A549 (cell line): Measurements from ENCODE around the gene NDUFA8. TPM values are rescaled to one million over a fixed set of nuclear protein-coding genes. Genes with fewer than 3 reads are reported as not detected.

Experiments used
- ATAC-seq, 2 experiments: fragments of 200-7000 bp in 1 of 2; fragments of >200 bp in 1 of 2; cut with Nextera tagmentation in 1 of 2; cut with Tn5 transposase in 1 of 2; 3 replicates each; pipeline versions ENCODE4 v1.8.0 to v1.9.1; 2018 to 2020; ENCODE audit warnings: mild to moderate bottlenecking in 1 of 2, moderate library complexity in 1 of 2
- CTCF ChIA-PET: fragments of 300-600 bp; sonication (Branson Sonifier 250); formaldehyde crosslinking; extraction: SDS; loops from one replicate; lab custom pipeline; 2021; ENCODE audit warnings: antibody characterized with exemption, inconsistent platforms; lab: Yijun Ruan, JAX
- POLR2A ChIA-PET: fragments of 350-600 bp; formaldehyde crosslinking; extraction: SDS; loops from one replicate; lab custom pipeline; 2021; ENCODE audit warnings: antibody characterized with exemption, inconsistent platforms; lab: Yijun Ruan, JAX
- DNase-seq, 2 experiments: peaks; one replicate each; pipeline versions ENCODE4 v3.0.0 to v3.0.0-alpha.2; 2011 to 2016; ENCODE audit warnings: low read depth in 1 of 2, low spot score in 1 of 2
- FAIRE-seq: peaks from 2 replicates; lab custom pipeline; 2011; peaks lifted over from hg19 to GRCh38; lab: Jason Lieb, UNC
- H3K27ac ChIP-seq, 2 experiments: fragments of >200 bp; sonication (Bioruptor Twin); formaldehyde crosslinking; 3 replicates each; pipeline ENCODE4 v1.5.1; 2016 to 2017
- H3K4me1 ChIP-seq: fragments of >200 bp; sonication (Bioruptor Twin); formaldehyde crosslinking; 3 replicates; pipeline ENCODE4 v1.6.1; 2016
- H3K4me2 ChIP-seq: fragments of >200 bp; sonication (Bioruptor Twin); formaldehyde crosslinking; 3 replicates; pipeline ENCODE4 v1.6.1; 2016
- H3K4me3 ChIP-seq: fragments of >200 bp; sonication (Bioruptor Twin); formaldehyde crosslinking; 3 replicates; pipeline ENCODE4 v1.5.1; 2016
- H3K9me3 ChIP-seq: fragments of >200 bp; sonication (Bioruptor Twin); formaldehyde crosslinking; 3 replicates; pipeline ENCODE4 v1.6.1; 2016
- GATA3 ChIP-seq: IDR thresholded peaks from 2 replicates; pipeline ENCODE4 v1.6.1; 2012; ENCODE audit warnings: borderline replicate concordance
- HOXB5 ChIP-seq: fragments of 250-450 bp; sonication (Bioruptor Pico); IDR thresholded peaks from 2 replicates; pipeline ENCODE4 v1.5.0; 2020; ENCODE audit warnings: mild to moderate bottlenecking, moderate library complexity
- JUN ChIP-seq, 2 experiments: fragments of >200 bp; sonication (Bioruptor Twin); formaldehyde crosslinking; IDR thresholded peaks; 2 replicates in 1 of 2; 3 replicates in 1 of 2; pipeline ENCODE4 v1.6.1; 2016 to 2017
- KDM1A ChIP-seq: fragments of 200-600 bp; sonication (generic); IDR thresholded peaks from 2 replicates; pipeline ENCODE4 v1.6.1; 2016; ENCODE audit warnings: low read depth, mild to moderate bottlenecking
- RAD21 ChIP-seq, 2 experiments: fragments of >200 bp in 1 of 2; sonication (Bioruptor Twin) in 1 of 2; formaldehyde crosslinking in 1 of 2; IDR thresholded peaks in 1 of 2; conservative IDR thresholded peaks in 1 of 2; 2 replicates in 1 of 2; 3 replicates in 1 of 2; pipeline ENCODE4 v1.6.1; 2012 to 2018; ENCODE audit warnings: inconsistent platforms in 1 of 2
- RARB ChIP-seq: fragments of 250-450 bp; sonication (Bioruptor Pico); IDR thresholded peaks from 2 replicates; pipeline ENCODE4 v1.8.0; 2021; ENCODE audit warnings: mild to moderate bottlenecking, moderate library complexity
- SMC3 ChIP-seq: fragments of >200 bp; sonication (Bioruptor Twin); formaldehyde crosslinking; IDR thresholded peaks from 3 replicates; pipeline ENCODE4 v1.6.1; 2018; ENCODE audit warnings: inconsistent platforms
- ZFP36 ChIP-seq: fragments of 450-650 bp; IDR thresholded peaks from 2 replicates; pipeline ENCODE4 v1.6.1; 2014; ENCODE audit warnings: borderline replicate concordance; ENCODE audit not compliant: partially characterized antibody
- WGBS: methylation state at CpG from one replicate; pipeline ENCODE4 v1.1.6; 2017; ENCODE audit errors: missing lambda C conversion rate; 5-methylcytosine and 5-hydroxymethylcytosine counted together
- polyA plus RNA-seq, 4 experiments: library from polyadenylated mRNA; depleted of rRNA in 3 of 4; stranded (reverse); fragments of >200 nt; fragmentation: RNase III in 1 of 4; extraction: RNeasy Plus Mini Kit Qiagen cat#74134 plus additional on column Dnase treatment in 1 of 4; gene quantifications; 2 replicates in 3 of 4; 3 replicates in 1 of 4; pipeline ENCODE4 v1.2.3, GENCODE V29; 2011 to 2017
- TF ChIP-seq, protein P1 (sequence below): fragments of >200 bp; sonication (Bioruptor Twin); formaldehyde crosslinking; IDR thresholded peaks from 2 replicates; pipeline ENCODE4 v1.6.1; 2016
- TF ChIP-seq, protein P2 (sequence below): fragments of >200 bp; sonication (Bioruptor Twin); formaldehyde crosslinking; IDR thresholded peaks from 3 replicates; pipeline ENCODE4 v1.5.1; 2016
- TF ChIP-seq, protein P3 (sequence below): IDR thresholded peaks from 2 replicates; pipeline ENCODE4 v1.6.1; 2012; ENCODE audit warnings: low read depth, borderline replicate concordance
- TF ChIP-seq, protein P4 (sequence below): fragments of 200-600 bp; sonication (generic); IDR thresholded peaks from 2 replicates; pipeline ENCODE4 v1.6.1; 2016; ENCODE audit warnings: antibody characterized with exemption, mild to moderate bottlenecking, moderate library complexity

NDUFA8 gene
- polyA plus RNA-seq, 2 of the 4 experiments (the other 2 are of a cell fraction): 120 to 145 TPM

DNA sequence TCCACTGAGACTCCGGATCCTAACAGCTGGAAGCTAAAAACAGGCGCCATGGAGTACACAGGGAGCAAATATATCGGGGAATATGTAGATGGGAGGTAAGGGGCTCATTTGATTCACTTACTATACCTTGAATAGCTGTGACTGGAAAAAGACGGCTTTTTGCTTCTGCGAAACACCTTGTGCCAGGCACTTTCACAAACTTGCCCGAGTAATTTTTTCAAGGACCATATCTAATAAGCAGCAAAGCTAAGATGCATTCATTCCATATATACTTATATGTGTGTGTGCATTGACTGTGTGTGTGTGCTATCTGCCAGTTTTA, 307 bp upstream of the NDUFA8 start:
- CTCF ChIA-PET: interaction anchor here (0.7 to 4.0 kb wide), 9 partner anchors 12 to 305 kb away, joined by 3 to 21 read pairs (median 4); no protein-coding TSS in a partner anchor

DNA sequence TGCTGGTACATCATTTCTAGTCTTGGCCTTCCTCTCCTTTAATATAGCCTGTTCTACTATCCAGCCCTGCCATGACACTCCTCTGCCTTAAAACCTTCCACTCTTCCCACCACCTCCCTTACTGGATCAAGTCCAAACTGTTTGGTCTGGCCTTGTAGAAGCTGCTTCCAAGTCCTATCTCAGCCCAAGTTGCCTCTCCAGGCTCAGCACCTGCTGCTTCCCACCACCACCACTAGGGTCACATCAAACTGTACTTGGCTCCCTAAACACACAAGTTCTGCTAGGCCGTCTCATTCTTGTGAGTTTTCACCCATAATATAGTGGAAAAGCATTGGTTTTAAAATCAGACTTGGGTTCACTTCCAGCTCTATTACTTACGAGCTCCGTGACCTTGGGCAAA, 1.4 kb downstream of the NDUFA8 start:
- peak; percentile 51 to 73; a peak in 3 of 6 replicates for ATAC-seq
- POLR2A ChIA-PET: no interaction called here
- Histone ChIP-seq H3K4me2 (peak overlapping the region; percentile 82), H3K9me3 (peaks cover 13% of the 10 kb centered on the region; the same call in 2 of the 3 replicates), H3K4me3 (peak overlapping the region; percentile 95; the same call in 1 of the 3 replicates)
- TF ChIP-seq SMC3: no peak
- no peak for TF ChIP-seq RARB
- TF ChIP-seq GATA3: no peak
- no peak for TF ChIP-seq HOXB5 (CRISPR knock-in tag)
- TF ChIP-seq JUN (IDR thresholded peaks at IDR 0.05): no peak
- TF ChIP-seq, protein P1, sequence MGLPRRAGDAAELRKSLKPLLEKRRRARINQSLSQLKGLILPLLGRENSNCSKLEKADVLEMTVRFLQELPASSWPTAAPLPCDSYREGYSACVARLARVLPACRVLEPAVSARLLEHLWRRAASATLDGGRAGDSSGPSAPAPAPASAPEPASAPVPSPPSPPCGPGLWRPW: no peak
- no peak for TF ChIP-seq KDM1A
- TF ChIP-seq, protein P2, sequence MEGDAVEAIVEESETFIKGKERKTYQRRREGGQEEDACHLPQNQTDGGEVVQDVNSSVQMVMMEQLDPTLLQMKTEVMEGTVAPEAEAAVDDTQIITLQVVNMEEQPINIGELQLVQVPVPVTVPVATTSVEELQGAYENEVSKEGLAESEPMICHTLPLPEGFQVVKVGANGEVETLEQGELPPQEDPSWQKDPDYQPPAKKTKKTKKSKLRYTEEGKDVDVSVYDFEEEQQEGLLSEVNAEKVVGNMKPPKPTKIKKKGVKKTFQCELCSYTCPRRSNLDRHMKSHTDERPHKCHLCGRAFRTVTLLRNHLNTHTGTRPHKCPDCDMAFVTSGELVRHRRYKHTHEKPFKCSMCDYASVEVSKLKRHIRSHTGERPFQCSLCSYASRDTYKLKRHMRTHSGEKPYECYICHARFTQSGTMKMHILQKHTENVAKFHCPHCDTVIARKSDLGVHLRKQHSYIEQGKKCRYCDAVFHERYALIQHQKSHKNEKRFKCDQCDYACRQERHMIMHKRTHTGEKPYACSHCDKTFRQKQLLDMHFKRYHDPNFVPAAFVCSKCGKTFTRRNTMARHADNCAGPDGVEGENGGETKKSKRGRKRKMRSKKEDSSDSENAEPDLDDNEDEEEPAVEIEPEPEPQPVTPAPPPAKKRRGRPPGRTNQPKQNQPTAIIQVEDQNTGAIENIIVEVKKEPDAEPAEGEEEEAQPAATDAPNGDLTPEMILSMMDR: peak; percentile 22; the same call in 1 of the 3 replicates
- TF ChIP-seq, all 56 proteins: peak for 1
- WGBS: 66% methylated on average over 3 of the region's 3 CpGs
- Histone ChIP-seq H3K4me1 (peaks cover 13% of the 10 kb centered on the region; the same call in 1 of the 3 replicates), H3K27ac (no peak overlapping the region)
- CTCF ChIA-PET: interaction anchor here (0.7 to 4.0 kb wide), 16 partner anchors 11 to 426 kb away, joined by 3 to 21 read pairs (median 4); partner anchors contain the start of genes MRRF and RBM18
- peak; percentile 76 to 78 for DNase-seq
- FAIRE-seq: peak; percentile 36

More for the DNA sequence above, 307 bp upstream of the NDUFA8 start:
- no peak for DNase-seq
- Histone ChIP-seq H3K4me3 (peak overlapping the region; percentile 95), H3K9me3 (peaks cover 13% of the 10 kb centered on the region; the same call in 2 of the 3 replicates), H3K4me2 (peak overlapping the region; percentile 82), H3K27ac (no peak overlapping the region; a peak in 1 of 6 replicates), H3K4me1 (peaks cover 13% of the 10 kb centered on the region; the same call in 1 of the 3 replicates)
- 6% methylated on average over 5 of the region's 6 CpGs for WGBS
- ATAC-seq: no peak
- TF ChIP-seq, protein P3, sequence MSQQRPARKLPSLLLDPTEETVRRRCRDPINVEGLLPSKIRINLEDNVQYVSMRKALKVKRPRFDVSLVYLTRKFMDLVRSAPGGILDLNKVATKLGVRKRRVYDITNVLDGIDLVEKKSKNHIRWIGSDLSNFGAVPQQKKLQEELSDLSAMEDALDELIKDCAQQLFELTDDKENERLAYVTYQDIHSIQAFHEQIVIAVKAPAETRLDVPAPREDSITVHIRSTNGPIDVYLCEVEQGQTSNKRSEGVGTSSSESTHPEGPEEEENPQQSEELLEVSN: 0 out of 2 replicates have a peak, but pooled peaks have one; percentile 2
- no peak for TF ChIP-seq ZFP36
- POLR2A ChIA-PET: interaction anchor here (1.0 kb wide), 1 partner anchor 9 kb away, joined by 3 read pairs; no protein-coding TSS in a partner anchor
- no peak for FAIRE-seq

DNA sequence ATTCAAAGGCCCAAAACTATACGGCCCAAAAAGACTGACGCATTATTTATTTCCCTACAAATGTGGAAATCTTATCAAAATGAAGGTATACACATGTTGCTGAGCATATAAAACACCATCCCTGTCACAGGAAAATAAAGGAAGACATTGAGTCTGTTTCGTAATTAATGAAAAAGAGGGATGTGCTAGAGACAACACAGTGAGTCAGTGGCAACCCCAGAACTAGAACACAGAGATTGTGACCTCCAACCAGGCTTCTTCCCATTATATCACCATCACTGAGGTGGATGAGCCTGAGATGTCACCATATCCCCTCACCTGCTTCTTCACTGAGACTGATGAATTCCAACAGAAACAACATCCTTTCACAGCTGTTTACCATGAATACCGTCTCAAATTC, 3.8 kb downstream of the NDUFA8 start:
- H3K4me2 ChIP-seq: no peak overlapping the region
- POLR2A ChIA-PET: no interaction called here

More for the DNA sequence above, 3.8 kb downstream of the NDUFA8 start:
- H3K9me3 ChIP-seq: no peaks in the 10 kb centered on the region
- DNase-seq (no peak), FAIRE-seq (no peak), ATAC-seq (no peak)
- CTCF ChIA-PET: interaction anchor here (1.0 to 7.1 kb wide), 4 partner anchors 10 to 57 kb away, joined by 3 to 48 read pairs (median 4); no protein-coding TSS in a partner anchor
- no peak overlapping the region for H3K4me3 ChIP-seq
- no peak overlapping the region for H3K27ac ChIP-seq
- TF ChIP-seq, protein P4, sequence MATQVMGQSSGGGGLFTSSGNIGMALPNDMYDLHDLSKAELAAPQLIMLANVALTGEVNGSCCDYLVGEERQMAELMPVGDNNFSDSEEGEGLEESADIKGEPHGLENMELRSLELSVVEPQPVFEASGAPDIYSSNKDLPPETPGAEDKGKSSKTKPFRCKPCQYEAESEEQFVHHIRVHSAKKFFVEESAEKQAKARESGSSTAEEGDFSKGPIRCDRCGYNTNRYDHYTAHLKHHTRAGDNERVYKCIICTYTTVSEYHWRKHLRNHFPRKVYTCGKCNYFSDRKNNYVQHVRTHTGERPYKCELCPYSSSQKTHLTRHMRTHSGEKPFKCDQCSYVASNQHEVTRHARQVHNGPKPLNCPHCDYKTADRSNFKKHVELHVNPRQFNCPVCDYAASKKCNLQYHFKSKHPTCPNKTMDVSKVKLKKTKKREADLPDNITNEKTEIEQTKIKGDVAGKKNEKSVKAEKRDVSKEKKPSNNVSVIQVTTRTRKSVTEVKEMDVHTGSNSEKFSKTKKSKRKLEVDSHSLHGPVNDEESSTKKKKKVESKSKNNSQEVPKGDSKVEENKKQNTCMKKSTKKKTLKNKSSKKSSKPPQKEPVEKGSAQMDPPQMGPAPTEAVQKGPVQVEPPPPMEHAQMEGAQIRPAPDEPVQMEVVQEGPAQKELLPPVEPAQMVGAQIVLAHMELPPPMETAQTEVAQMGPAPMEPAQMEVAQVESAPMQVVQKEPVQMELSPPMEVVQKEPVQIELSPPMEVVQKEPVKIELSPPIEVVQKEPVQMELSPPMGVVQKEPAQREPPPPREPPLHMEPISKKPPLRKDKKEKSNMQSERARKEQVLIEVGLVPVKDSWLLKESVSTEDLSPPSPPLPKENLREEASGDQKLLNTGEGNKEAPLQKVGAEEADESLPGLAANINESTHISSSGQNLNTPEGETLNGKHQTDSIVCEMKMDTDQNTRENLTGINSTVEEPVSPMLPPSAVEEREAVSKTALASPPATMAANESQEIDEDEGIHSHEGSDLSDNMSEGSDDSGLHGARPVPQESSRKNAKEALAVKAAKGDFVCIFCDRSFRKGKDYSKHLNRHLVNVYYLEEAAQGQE: no peak
- TF ChIP-seq RAD21 (conservative IDR thresholded peaks at IDR 0.05 in 1 of 2, IDR thresholded peaks at IDR 0.05 in 1 of 2): no peak
- no peak for TF ChIP-seq HOXB5 (CRISPR knock-in tag)
- WGBS: 93% methylated on average over 4 of the region's 4 CpGs
- peaks cover 13% of the 10 kb centered on the region; the same call in 1 of the 3 replicates for H3K4me1 ChIP-seq
